Activated CD4-positive, alpha-beta T cell treated with anti-CD3 and anti-CD28 coated beads, Interleukin-2, amount 10 ng/mL, durations not matched to agents 7 days and 5 days (primary cell): ENCODE measurements around the gene PTPRD. TPM values are rescaled to one million over a fixed set of nuclear protein-coding genes. Genes with fewer than 3 reads are reported as not detected.

ENCODE experiments used
- CTCF ChIA-PET: fragments of 350-600 bp; sonication (Branson Sonifier 250); formaldehyde crosslinking; loops from one replicate; lab custom pipeline; 2021; ENCODE audit warnings: antibody characterized with exemption; lab: Charles Lee
- POLR2A ChIA-PET: fragments of 350-600 bp; sonication (Branson Sonifier 250); formaldehyde crosslinking; loops from one replicate; lab custom pipeline; 2021; ENCODE audit warnings: antibody characterized with exemption; lab: Charles Lee
- DNase-seq: peaks from one replicate; pipeline ENCODE4 v3.0.0-alpha.2; 2020
- H3K27ac Mint-ChIP-seq: one replicate; pipeline ENCODE4 v1.8.0; 2021; ENCODE audit warnings: mild to moderate bottlenecking, moderate library complexity, mixed read lengths
- H3K27me3 Mint-ChIP-seq: one replicate; pipeline ENCODE4 v1.8.0; 2021; ENCODE audit warnings: mixed read lengths
- H3K36me3 Mint-ChIP-seq: one replicate; pipeline ENCODE4 v1.8.0; 2021; ENCODE audit warnings: low read depth, mixed read lengths
- H3K4me1 Mint-ChIP-seq: one replicate; pipeline ENCODE4 v1.8.0; 2021; ENCODE audit warnings: mixed read lengths
- H3K4me3 Mint-ChIP-seq: one replicate; pipeline ENCODE4 v1.8.0; 2021; ENCODE audit warnings: mild to moderate bottlenecking, moderate library complexity, mixed read lengths
- H3K9me3 Mint-ChIP-seq: one replicate; pipeline ENCODE4 v1.8.0; 2021; ENCODE audit warnings: mixed read lengths
- total RNA-seq, 2 experiments: library from RNA; stranded (reverse); gene quantifications; one replicate each; pipeline ENCODE4 v1.2.3, GENCODE V29; 2021

Gene PTPRD
- total RNA-seq, 2 experiments from 2014 or later = not detected

GRCh38 chr9:8388132-8388531 is 2224.7 kb downstream of the PTPRD start:
- no peaks in the 10 kb centered on the region for H3K4me1 Mint-ChIP-seq
- no peaks in the 10 kb centered on the region for H3K36me3 Mint-ChIP-seq
- H3K4me3 Mint-ChIP-seq = no peak overlapping the region
- peaks cover 2% of the 10 kb centered on the region for H3K27me3 Mint-ChIP-seq
- ChIA-PET CTCF (interaction anchor here (1.0 kb wide), 1 partner anchor 9 kb away, joined by 3 read pairs; no protein-coding TSS in a partner anchor), POLR2A (no interaction called here)
- no peak overlapping the region for H3K27ac Mint-ChIP-seq
- no peaks in the 10 kb centered on the region for H3K9me3 Mint-ChIP-seq
- DNase-seq = no peak

GRCh38 chr9:8384091-8384490 is 2228.7 kb downstream of the PTPRD start:
- Mint-ChIP-seq H3K27me3 (no peaks in the 10 kb centered on the region), H3K4me1 (no peaks in the 10 kb centered on the region), H3K36me3 (no peaks in the 10 kb centered on the region), H3K9me3 (no peaks in the 10 kb centered on the region), H3K27ac (no peak overlapping the region), H3K4me3 (no peak overlapping the region)
- CTCF ChIA-PET = no interaction called here
- POLR2A ChIA-PET = no interaction called here
- no peak for DNase-seq

GRCh38 chr9:8382777-8383527 is 2229.8 kb downstream of the PTPRD start:
- Mint-ChIP-seq H3K4me1 (no peaks in the 10 kb centered on the region), H3K4me3 (no peak overlapping the region), H3K27ac (no peak overlapping the region), H3K27me3 (no peaks in the 10 kb centered on the region), H3K9me3 (no peaks in the 10 kb centered on the region), H3K36me3 (no peaks in the 10 kb centered on the region)
- no peak for DNase-seq
- ChIA-PET POLR2A (no interaction called here), CTCF (no interaction called here)

GRCh38 chr9:8382266-8382665 is 2230.5 kb downstream of the PTPRD start:
- ChIA-PET CTCF (no interaction called here), POLR2A (no interaction called here)
- no peaks in the 10 kb centered on the region for H3K36me3 Mint-ChIP-seq
- H3K4me3 Mint-ChIP-seq = no peak overlapping the region
- H3K27me3 Mint-ChIP-seq = no peaks in the 10 kb centered on the region
- H3K27ac Mint-ChIP-seq = no peak overlapping the region
- no peaks in the 10 kb centered on the region for H3K9me3 Mint-ChIP-seq
- H3K4me1 Mint-ChIP-seq = no peaks in the 10 kb centered on the region
- no peak for DNase-seq

GRCh38 chr9:8381601-8382000 is 2231.2 kb downstream of the PTPRD start:
- Mint-ChIP-seq H3K4me3 (no peak overlapping the region), H3K27ac (no peak overlapping the region), H3K36me3 (no peaks in the 10 kb centered on the region), H3K9me3 (no peaks in the 10 kb centered on the region), H3K27me3 (no peaks in the 10 kb centered on the region), H3K4me1 (no peaks in the 10 kb centered on the region)
- CTCF ChIA-PET = no interaction called here
- POLR2A ChIA-PET = no interaction called here
- DNase-seq = no peak

- Mint-ChIP-seq H3K27ac (no peak overlapping the region), H3K36me3 (no peaks in the 10 kb centered on the region), H3K9me3 (no peaks in the 10 kb centered on the region), H3K4me3 (no peak overlapping the region), H3K4me1 (no peaks in the 10 kb centered on the region), H3K27me3 (no peaks in the 10 kb centered on the region)
- CTCF ChIA-PET = no interaction called here
- no peak for DNase-seq
- POLR2A ChIA-PET = no interaction called here
Observed at GRCh38 chr9:8374471-8374870, 2238.3 kb downstream of the PTPRD start.

GRCh38 chr9:8371686-8372085 is 2241.1 kb downstream of the PTPRD start:
- Mint-ChIP-seq H3K4me1 (no peaks in the 10 kb centered on the region), H3K27ac (no peak overlapping the region), H3K4me3 (no peak overlapping the region), H3K36me3 (no peaks in the 10 kb centered on the region), H3K27me3 (no peaks in the 10 kb centered on the region), H3K9me3 (no peaks in the 10 kb centered on the region)
- ChIA-PET CTCF (interaction anchor here (1.1 to 1.3 kb wide), 2 partner anchors 9 to 384 kb away, joined by 3 to 4 read pairs; no protein-coding TSS in a partner anchor), POLR2A (no interaction called here)
- no peak for DNase-seq

GRCh38 chr9:8366161-8366926 is 2246.5 kb downstream of the PTPRD start:
- Mint-ChIP-seq H3K27me3 (no peaks in the 10 kb centered on the region), H3K9me3 (no peaks in the 10 kb centered on the region), H3K36me3 (no peaks in the 10 kb centered on the region), H3K27ac (no peak overlapping the region), H3K4me3 (no peak overlapping the region), H3K4me1 (peaks cover 3% of the 10 kb centered on the region)
- no peak for DNase-seq
- CTCF ChIA-PET = no interaction called here
- POLR2A ChIA-PET = no interaction called here

- ChIA-PET POLR2A (no interaction called here), CTCF (no interaction called here)
- no peaks in the 10 kb centered on the region for H3K27me3 Mint-ChIP-seq
- H3K4me3 Mint-ChIP-seq = no peak overlapping the region
- no peaks in the 10 kb centered on the region for H3K9me3 Mint-ChIP-seq
- peaks cover 3% of the 10 kb centered on the region for H3K4me1 Mint-ChIP-seq
- no peak for DNase-seq
- H3K36me3 Mint-ChIP-seq = no peaks in the 10 kb centered on the region
- H3K27ac Mint-ChIP-seq = no peak overlapping the region
Observed at GRCh38 chr9:8365466-8366160, 2247.2 kb downstream of the PTPRD start.

- H3K4me3 Mint-ChIP-seq = no peak overlapping the region
- peaks cover 3% of the 10 kb centered on the region for H3K4me1 Mint-ChIP-seq
- H3K36me3 Mint-ChIP-seq = no peaks in the 10 kb centered on the region
- no peak overlapping the region for H3K27ac Mint-ChIP-seq
- ChIA-PET CTCF (no interaction called here), POLR2A (no interaction called here)
- H3K27me3 Mint-ChIP-seq = no peaks in the 10 kb centered on the region
- DNase-seq = no peak
- H3K9me3 Mint-ChIP-seq = no peaks in the 10 kb centered on the region
Observed at GRCh38 chr9:8365029-8365428, 2247.8 kb downstream of the PTPRD start.

- CTCF ChIA-PET = no interaction called here
- no peak for DNase-seq
- Mint-ChIP-seq H3K36me3 (no peaks in the 10 kb centered on the region), H3K27me3 (no peaks in the 10 kb centered on the region), H3K27ac (no peak overlapping the region), H3K4me3 (no peak overlapping the region), H3K4me1 (peaks cover 3% of the 10 kb centered on the region), H3K9me3 (no peaks in the 10 kb centered on the region)
- POLR2A ChIA-PET = no interaction called here
Observed at GRCh38 chr9:8364026-8364752, 2248.6 kb downstream of the PTPRD start.

- no peak overlapping the region for H3K27ac Mint-ChIP-seq
- no peak for DNase-seq
- H3K4me3 Mint-ChIP-seq = no peak overlapping the region
- H3K36me3 Mint-ChIP-seq = no peaks in the 10 kb centered on the region
- ChIA-PET POLR2A (no interaction called here), CTCF (interaction anchor here (1.1 kb wide), 1 partner anchor 9 kb away, joined by 3 read pairs; no protein-coding TSS in a partner anchor)
- peaks cover 3% of the 10 kb centered on the region for H3K4me1 Mint-ChIP-seq
- no peaks in the 10 kb centered on the region for H3K9me3 Mint-ChIP-seq
- H3K27me3 Mint-ChIP-seq = no peaks in the 10 kb centered on the region
Observed at GRCh38 chr9:8362250-8362649, 2250.6 kb downstream of the PTPRD start.
